HUES64 (cell line): ENCODE results near the gene JAG1.

ENCODE experiments used
- H3K27ac ChIP-seq: 2 replicates; pipeline ENCODE4 v1.7.0; 2013; ENCODE audit warnings: low read depth, low read length, inconsistent platforms
- H3K27me3 ChIP-seq: 2 replicates; pipeline ENCODE4 v1.6.1; 2013; ENCODE audit warnings: mild to moderate bottlenecking, low read length; ENCODE audit not compliant: insufficient read depth
- H3K36me3 ChIP-seq: 2 replicates; pipeline ENCODE4 v1.6.1; 2013; ENCODE audit warnings: mild to moderate bottlenecking, low read length; ENCODE audit not compliant: insufficient read depth
- H3K4me1 ChIP-seq: 2 replicates; pipeline ENCODE4 v1.6.1; 2013; ENCODE audit warnings: mild to moderate bottlenecking, low read length, moderate library complexity; ENCODE audit not compliant: insufficient read depth
- H3K4me3 ChIP-seq: 2 replicates; pipeline ENCODE4 v1.5.1; 2013; ENCODE audit warnings: mild to moderate bottlenecking, low read length, moderate library complexity
- H3K9ac ChIP-seq: 2 replicates; pipeline ENCODE4 v1.6.1; 2013; ENCODE audit warnings: mild to moderate bottlenecking, low read depth, low read length
- H3K9me3 ChIP-seq: 2 replicates; pipeline ENCODE4 v1.6.1; 2013; ENCODE audit warnings: low read depth, low read length; ENCODE audit not compliant: insufficient read depth
- WGBS: fragments of 150-250, 120-280 bp; methylation state at CpG from one replicate; pipeline ENCODE4 v1.1.7; 2013; ENCODE audit warnings: missing lambda C conversion rate; 5-methylcytosine and 5-hydroxymethylcytosine counted together

The JAG1 gene

GRCh38 chr20:10667077-10667401 lies 6.8 kb downstream of the JAG1 start:
- Histone ChIP-seq H3K9ac (no peak overlapping the region), H3K4me1 (peaks cover 86% of the 10 kb centered on the region), H3K27ac (peak overlapping the region; percentile 19; the same call in 1 of the 2 replicates), H3K9me3 (no peaks in the 10 kb centered on the region), H3K4me3 (no peak overlapping the region), H3K27me3 (no peaks in the 10 kb centered on the region), H3K36me3 (peaks cover 54% of the 10 kb centered on the region)
- WGBS, result 95% methylated on average over 21 of the region's 21 CpGs

- H3K36me3 ChIP-seq, result peaks cover 60% of the 10 kb centered on the region
- 88% methylated on average over 7 of the region's 7 CpGs for WGBS
- H3K27ac ChIP-seq, result 0 out of 2 replicates have a peak overlapping the region, but pooled peaks have one; percentile 0
- H3K4me3 ChIP-seq, result no peak overlapping the region
- peaks cover 86% of the 10 kb centered on the region for H3K4me1 ChIP-seq
- H3K9me3 ChIP-seq, result no peaks in the 10 kb centered on the region
- no peaks in the 10 kb centered on the region for H3K27me3 ChIP-seq
- no peak overlapping the region for H3K9ac ChIP-seq
Observed at GRCh38 chr20:10666221-10667076, 7.3 kb downstream of the JAG1 start.

GRCh38 chr20:10665791-10666190 lies 8.0 kb downstream of the JAG1 start:
- Histone ChIP-seq H3K9ac (no peak overlapping the region), H3K36me3 (peaks cover 65% of the 10 kb centered on the region), H3K27ac (0 out of 2 replicates have a peak overlapping the region, but pooled peaks have one; percentile 0), H3K9me3 (no peaks in the 10 kb centered on the region), H3K27me3 (no peaks in the 10 kb centered on the region), H3K4me3 (no peak overlapping the region), H3K4me1 (peaks cover 87% of the 10 kb centered on the region)
- 75% methylated on average over 6 of the region's 6 CpGs for WGBS

- Histone ChIP-seq H3K27me3 (no peaks in the 10 kb centered on the region), H3K27ac (peak overlapping the region; percentile 70), H3K36me3 (peaks cover 71% of the 10 kb centered on the region), H3K4me1 (peaks cover 87% of the 10 kb centered on the region), H3K9me3 (no peaks in the 10 kb centered on the region), H3K9ac (peak overlapping the region; percentile 15; the same call in 1 of the 2 replicates), H3K4me3 (peak overlapping the region; percentile 37)
- WGBS, result 67% methylated on average over 7 of the region's 7 CpGs
Observed at GRCh38 chr20:10665027-10665561, 8.7 kb downstream of the JAG1 start.

GRCh38 chr20:10663756-10664155 lies 10.0 kb downstream of the JAG1 start:
- WGBS, result 86% methylated on average over 8 of the region's 8 CpGs

GRCh38 chr20:10662661-10663458 lies 10.9 kb downstream of the JAG1 start:
- Histone ChIP-seq H3K9ac (no peak overlapping the region), H3K27ac (no peak overlapping the region), H3K27me3 (no peaks in the 10 kb centered on the region), H3K9me3 (no peaks in the 10 kb centered on the region), H3K4me3 (no peak overlapping the region), H3K4me1 (peaks cover 73% of the 10 kb centered on the region), H3K36me3 (peaks cover 75% of the 10 kb centered on the region)
- 96% methylated on average over 10 of the region's 10 CpGs for WGBS

More at GRCh38 chr20:10663756-10664155, 10.0 kb downstream of the JAG1 start:
- Histone ChIP-seq H3K4me3 (0 out of 2 replicates have a peak overlapping the region, but pooled peaks have one; percentile 37), H3K36me3 (peaks cover 75% of the 10 kb centered on the region), H3K27me3 (no peaks in the 10 kb centered on the region), H3K4me1 (peaks cover 77% of the 10 kb centered on the region), H3K27ac (peak overlapping the region; percentile 75), H3K9me3 (no peaks in the 10 kb centered on the region), H3K9ac (peak overlapping the region; percentile 13; the same call in 1 of the 2 replicates)

- Histone ChIP-seq H3K36me3 (peaks cover 78% of the 10 kb centered on the region), H3K4me3 (no peak overlapping the region), H3K9ac (no peak overlapping the region), H3K4me1 (peaks cover 72% of the 10 kb centered on the region), H3K9me3 (no peaks in the 10 kb centered on the region), H3K27ac (no peak overlapping the region), H3K27me3 (no peaks in the 10 kb centered on the region)
- 81% methylated on average over 4 of the region's 5 CpGs for WGBS
Observed at GRCh38 chr20:10662151-10662550, 11.6 kb downstream of the JAG1 start.

GRCh38 chr20:10661261-10661660 lies 12.5 kb downstream of the JAG1 start:
- Histone ChIP-seq H3K27ac (0 out of 2 replicates have a peak overlapping the region, but pooled peaks have one; percentile 9), H3K9me3 (no peaks in the 10 kb centered on the region), H3K9ac (no peak overlapping the region), H3K4me3 (no peak overlapping the region), H3K4me1 (peaks cover 71% of the 10 kb centered on the region), H3K36me3 (peaks cover 81% of the 10 kb centered on the region), H3K27me3 (no peaks in the 10 kb centered on the region)
- 81% methylated on average over 4 of the region's 4 CpGs for WGBS

GRCh38 chr20:10660661-10661060 lies 13.1 kb downstream of the JAG1 start:
- Histone ChIP-seq H3K27me3 (no peaks in the 10 kb centered on the region), H3K4me1 (peaks cover 70% of the 10 kb centered on the region), H3K4me3 (no peak overlapping the region), H3K36me3 (peaks cover 87% of the 10 kb centered on the region), H3K27ac (no peak overlapping the region), H3K9ac (no peak overlapping the region), H3K9me3 (no peaks in the 10 kb centered on the region)
- WGBS, result 84% methylated on average over 11 of the region's 11 CpGs

GRCh38 chr20:10659651-10660601 lies 13.9 kb downstream of the JAG1 start:
- no peaks in the 10 kb centered on the region for H3K27me3 ChIP-seq
- whole genome bisulfite sequencing, result 76% methylated on average over 12 of the region's 12 CpGs
- no peak overlapping the region for H3K4me3 ChIP-seq
- H3K9ac ChIP-seq, result no peak overlapping the region
- peaks cover 69% of the 10 kb centered on the region for H3K4me1 ChIP-seq
- no peaks in the 10 kb centered on the region for H3K9me3 ChIP-seq
- peaks cover 90% of the 10 kb centered on the region for H3K36me3 ChIP-seq
- no peak overlapping the region for H3K27ac ChIP-seq
